ENCODE data around the gene ACRV1.

Gene ACRV1

DNA sequence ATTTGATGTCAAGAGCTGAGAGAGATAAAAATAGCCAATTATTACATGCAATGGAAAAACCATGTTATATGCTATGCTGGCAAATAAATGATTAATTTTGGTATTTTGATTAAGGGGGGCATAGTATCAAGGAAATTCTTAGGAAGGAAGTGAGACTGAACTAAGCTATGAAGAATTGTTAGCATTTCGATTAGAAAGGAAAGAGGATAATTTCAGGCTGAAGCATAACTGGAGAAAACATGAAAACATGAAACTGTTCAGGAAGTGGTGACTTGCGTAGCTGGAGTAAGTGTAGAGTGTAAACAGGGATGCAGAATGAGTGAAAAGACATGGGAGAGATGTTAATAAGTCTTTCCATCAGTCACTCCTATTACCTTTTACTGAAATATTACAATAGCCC is 6.4 kb downstream of the ACRV1 start:
- TF ChIP-seq EZH2phosphoT487 (IDR thresholded peaks at IDR 0.05; ENCODE audit: low read length) (no peak), EZH2 (optimal IDR thresholded peaks at IDR 0.05; ENCODE audit: low read depth, low read length) (no peak)
- TF ChIP-seq, protein P1, sequence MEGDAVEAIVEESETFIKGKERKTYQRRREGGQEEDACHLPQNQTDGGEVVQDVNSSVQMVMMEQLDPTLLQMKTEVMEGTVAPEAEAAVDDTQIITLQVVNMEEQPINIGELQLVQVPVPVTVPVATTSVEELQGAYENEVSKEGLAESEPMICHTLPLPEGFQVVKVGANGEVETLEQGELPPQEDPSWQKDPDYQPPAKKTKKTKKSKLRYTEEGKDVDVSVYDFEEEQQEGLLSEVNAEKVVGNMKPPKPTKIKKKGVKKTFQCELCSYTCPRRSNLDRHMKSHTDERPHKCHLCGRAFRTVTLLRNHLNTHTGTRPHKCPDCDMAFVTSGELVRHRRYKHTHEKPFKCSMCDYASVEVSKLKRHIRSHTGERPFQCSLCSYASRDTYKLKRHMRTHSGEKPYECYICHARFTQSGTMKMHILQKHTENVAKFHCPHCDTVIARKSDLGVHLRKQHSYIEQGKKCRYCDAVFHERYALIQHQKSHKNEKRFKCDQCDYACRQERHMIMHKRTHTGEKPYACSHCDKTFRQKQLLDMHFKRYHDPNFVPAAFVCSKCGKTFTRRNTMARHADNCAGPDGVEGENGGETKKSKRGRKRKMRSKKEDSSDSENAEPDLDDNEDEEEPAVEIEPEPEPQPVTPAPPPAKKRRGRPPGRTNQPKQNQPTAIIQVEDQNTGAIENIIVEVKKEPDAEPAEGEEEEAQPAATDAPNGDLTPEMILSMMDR (IDR thresholded peaks at IDR 0.05; ENCODE audit: low read length): no peak
- Histone ChIP-seq H3K4me3 (ENCODE audit: low read length) (no peak overlapping the region), H3K4me1 (ENCODE audit: low read length) (no peaks in the 10 kb centered on the region), H3K79me2 (ENCODE audit: low read length) (no peaks in the 10 kb centered on the region), H4K20me1 (ENCODE audit: insufficient read depth, low read length) (no peaks in the 10 kb centered on the region), H2AFZ (ENCODE audit: low read length) (no peak overlapping the region), H3F3A (ENCODE audit: insufficient read depth, low read length) (no peaks in the 10 kb centered on the region), H3K27me3 (replicated peaks; ENCODE audit: insufficient read depth, low read length) (no peaks in the 10 kb centered on the region), H3K9me3 (replicated peaks; ENCODE audit: insufficient read depth, low read length) (no peaks in the 10 kb centered on the region), H3K4me2 (ENCODE audit: low read depth, low read length) (no peak overlapping the region), H3K9me2 (replicated peaks; ENCODE audit: insufficient read depth, low read length) (no peaks in the 10 kb centered on the region), H3K9ac (ENCODE audit: low read length) (no peak overlapping the region), H3K27ac (ENCODE audit: low read length) (no peak overlapping the region), H3K36me3 (replicated peaks; ENCODE audit: insufficient read depth, low read length) (no peaks in the 10 kb centered on the region)
- no peak for DNase-seq

DNA sequence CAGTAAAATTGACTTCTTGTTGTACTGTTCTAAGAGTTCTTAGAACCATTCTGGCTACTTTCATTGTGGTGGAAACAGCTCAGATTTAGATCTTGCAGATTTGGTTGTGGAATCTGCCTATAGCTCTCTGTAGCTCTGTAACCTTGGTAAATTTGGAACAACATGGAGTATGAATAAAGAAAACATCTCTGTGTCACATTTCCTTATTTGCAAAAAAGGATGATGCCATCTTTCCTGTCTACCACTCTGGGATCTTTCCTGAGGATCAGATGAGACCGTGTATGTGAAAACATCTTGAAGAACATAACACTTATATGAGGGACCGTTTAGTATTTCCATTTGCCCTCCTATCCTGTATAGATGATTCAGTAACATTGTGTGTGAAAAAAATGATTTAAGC is 9.1 kb downstream of the ACRV1 start:
- no peak for DNase-seq
- H3K27me3 ChIP-seq (replicated peaks; ENCODE audit: insufficient read depth, low read length): no peaks in the 10 kb centered on the region
- no peak overlapping the region for H3K4me2 ChIP-seq (ENCODE audit: low read depth, low read length)
- no peaks in the 10 kb centered on the region for H3K9me2 ChIP-seq (replicated peaks; ENCODE audit: insufficient read depth, low read length)
- no peak overlapping the region for H3K27ac ChIP-seq (ENCODE audit: low read length)
- H3K36me3 ChIP-seq (replicated peaks; ENCODE audit: insufficient read depth, low read length): no peaks in the 10 kb centered on the region
- H2AFZ ChIP-seq (ENCODE audit: low read length): no peak overlapping the region
- peaks cover 8% of the 10 kb centered on the region for H3K79me2 ChIP-seq (ENCODE audit: low read length)
- H4K20me1 ChIP-seq (ENCODE audit: insufficient read depth, low read length): no peaks in the 10 kb centered on the region
- no peak overlapping the region for H3K4me3 ChIP-seq (ENCODE audit: low read length)
- H3K9me3 ChIP-seq (replicated peaks; ENCODE audit: insufficient read depth, low read length): no peaks in the 10 kb centered on the region
- H3K9ac ChIP-seq (ENCODE audit: low read length): no peak overlapping the region
- H3K4me1 ChIP-seq (ENCODE audit: low read length): no peaks in the 10 kb centered on the region
- H3F3A ChIP-seq (ENCODE audit: insufficient read depth, low read length): no peaks in the 10 kb centered on the region
- TF ChIP-seq, protein P1 (IDR thresholded peaks at IDR 0.05; ENCODE audit: low read length): no peak
- TF ChIP-seq EZH2 (optimal IDR thresholded peaks at IDR 0.05; ENCODE audit: low read depth, low read length): no peak
- no peak for TF ChIP-seq EZH2phosphoT487 (IDR thresholded peaks at IDR 0.05; ENCODE audit: low read length)

DNA sequence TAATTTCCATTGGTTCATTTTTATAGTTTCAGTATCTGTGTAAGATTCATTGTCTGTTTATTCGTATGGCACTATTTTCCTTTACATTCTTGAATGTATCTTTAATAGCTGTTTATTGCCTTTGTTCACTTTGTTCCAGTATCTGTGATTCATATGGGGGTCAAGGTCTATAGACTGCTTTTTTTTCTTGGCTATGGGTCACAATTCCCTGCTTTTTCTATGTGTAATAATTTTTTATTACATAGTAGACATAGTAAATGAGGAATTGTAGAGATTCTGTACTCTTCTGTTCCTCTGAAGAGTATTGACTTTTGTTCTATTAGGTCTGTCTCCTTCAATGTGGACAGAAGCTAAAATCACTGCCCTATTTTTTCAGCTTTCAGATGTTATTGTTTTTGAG is 10.5 kb downstream of the ACRV1 start:
- Histone ChIP-seq H3F3A (ENCODE audit: insufficient read depth, low read length) (no peaks in the 10 kb centered on the region), H3K79me2 (ENCODE audit: low read length) (peaks cover 18% of the 10 kb centered on the region), H3K4me1 (ENCODE audit: low read length) (no peaks in the 10 kb centered on the region), H3K9me3 (replicated peaks; ENCODE audit: insufficient read depth, low read length) (no peaks in the 10 kb centered on the region), H2AFZ (ENCODE audit: low read length) (no peak overlapping the region), H4K20me1 (ENCODE audit: insufficient read depth, low read length) (no peaks in the 10 kb centered on the region), H3K36me3 (replicated peaks; ENCODE audit: insufficient read depth, low read length) (no peaks in the 10 kb centered on the region), H3K9me2 (replicated peaks; ENCODE audit: insufficient read depth, low read length) (no peaks in the 10 kb centered on the region), H3K4me2 (ENCODE audit: low read depth, low read length) (no peak overlapping the region), H3K27me3 (replicated peaks; ENCODE audit: insufficient read depth, low read length) (no peaks in the 10 kb centered on the region), H3K4me3 (ENCODE audit: low read length) (no peak overlapping the region), H3K27ac (ENCODE audit: low read length) (no peak overlapping the region), H3K9ac (ENCODE audit: low read length) (no peak overlapping the region)
- TF ChIP-seq EZH2 (optimal IDR thresholded peaks at IDR 0.05; ENCODE audit: low read depth, low read length) (no peak), EZH2phosphoT487 (IDR thresholded peaks at IDR 0.05; ENCODE audit: low read length) (no peak)
- TF ChIP-seq, protein P1 (IDR thresholded peaks at IDR 0.05; ENCODE audit: low read length): no peak
- no peak for DNase-seq

Data from MM.1S (cell line).